Frontal cortex (tissue), 4 donors: ENCODE data around the gene CDH23. TPM values are rescaled to one million over a fixed set of nuclear protein-coding genes. Genes with fewer than 3 reads are reported as not detected.

ENCODE experiments used
- DNase-seq, 2 donors: peaks; one replicate each; pipeline ENCODE4 v3.0.0; 2012; ENCODE audit warnings: low spot score in 2 of 2
- FAIRE-seq: peaks from 2 replicates; lab custom pipeline; 2012; peaks lifted over from hg19 to GRCh38; lab: Jason Lieb, UNC
- total RNA-seq: library from RNA; depleted of rRNA; stranded (reverse); fragments of >200 nt; gene quantifications from one replicate; pipeline ENCODE4 v1.2.3, GENCODE V29; 2014
- donor health status: control.
- donor health status: control.
- donor health status: control.

The CDH23 gene
- total RNA-seq, 1 donor from 2014 or later = 3.3 TPM

GRCh38 chr10:71569775-71570588 lies 173.3 kb downstream of the CDH23 start:
- no peak for FAIRE-seq
- peak; percentile 55 to 81 for DNase-seq

GRCh38 chr10:71571460-71572175 lies 174.9 kb downstream of the CDH23 start:
- DNase-seq (no peak), FAIRE-seq (no peak)

GRCh38 chr10:71572962-71573361 lies 176.2 kb downstream of the CDH23 start:
- no peak for FAIRE-seq

GRCh38 chr10:71573562-71574518 lies 177.1 kb downstream of the CDH23 start:
- DNase-seq (no peak), FAIRE-seq (no peak)

More at GRCh38 chr10:71572962-71573361, 176.2 kb downstream of the CDH23 start:
- DNase-seq = no peak

- FAIRE-seq (no peak), DNase-seq (no peak)
Observed at GRCh38 chr10:71575451-71575850, 178.7 kb downstream of the CDH23 start.

GRCh38 chr10:71575934-71576801 lies 179.4 kb downstream of the CDH23 start:
- DNase-seq (no peak), FAIRE-seq (no peak)

GRCh38 chr10:71576842-71577241 lies 180.1 kb downstream of the CDH23 start:
- FAIRE-seq (no peak), DNase-seq (no peak)

GRCh38 chr10:71577345-71577744 lies 180.6 kb downstream of the CDH23 start:
- no peak for FAIRE-seq
- DNase-seq = no peak

GRCh38 chr10:71578069-71578468 lies 181.3 kb downstream of the CDH23 start:
- DNase-seq (no peak), FAIRE-seq (no peak)

GRCh38 chr10:71579668-71580067 lies 182.9 kb downstream of the CDH23 start:
- no peak for DNase-seq
- FAIRE-seq = no peak

GRCh38 chr10:71580415-71580814 lies 183.7 kb downstream of the CDH23 start:
- DNase-seq (no peak), FAIRE-seq (no peak)

- FAIRE-seq = no peak
- no peak for DNase-seq
Observed at GRCh38 chr10:71580926-71581325, 184.2 kb downstream of the CDH23 start.

- no peak for FAIRE-seq
Observed at GRCh38 chr10:71581376-71581775, 184.7 kb downstream of the CDH23 start.

GRCh38 chr10:71582019-71582418 lies 185.3 kb downstream of the CDH23 start:
- DNase-seq = no peak
- FAIRE-seq = no peak

More at GRCh38 chr10:71581376-71581775, 184.7 kb downstream of the CDH23 start:
- peak in 1 of 2 donors; percentile 51 for DNase-seq

GRCh38 chr10:71582506-71583475 lies 186.1 kb downstream of the CDH23 start:
- FAIRE-seq = no peak
- DNase-seq = no peak

GRCh38 chr10:71584461-71584860 lies 187.7 kb downstream of the CDH23 start:
- DNase-seq (no peak), FAIRE-seq (no peak)

- no peak for FAIRE-seq
- no peak for DNase-seq
Observed at GRCh38 chr10:71584902-71585563, 188.3 kb downstream of the CDH23 start.
